GM21619 (cell line): ENCODE results near the gene TRABD2A.

Experiments
- ATAC-seq: cut with Tn5 transposase; IDR thresholded peaks from one replicate; pipeline ENCODE4 v1.9.1; 2021; ENCODE audit not compliant: unreplicated experiment

The TRABD2A gene

GRCh38 chr2:84782717-84783442, 98.0 kb downstream of the TRABD2A start:
- no peak for ATAC-seq

GRCh38 chr2:84781942-84782716, 98.8 kb downstream of the TRABD2A start:
- ATAC-seq = peak; percentile 70

GRCh38 chr2:84779781-84780180, 101.1 kb downstream of the TRABD2A start:
- no peak for ATAC-seq

- no peak for ATAC-seq
Measured at GRCh38 chr2:84778911-84779690, 101.8 kb downstream of the TRABD2A start.

GRCh38 chr2:84776011-84776410, 104.9 kb downstream of the TRABD2A start:
- no peak for ATAC-seq

GRCh38 chr2:84773562-84773961, 107.3 kb downstream of the TRABD2A start:
- peak; percentile 64 for ATAC-seq
